GM12878 (cell line): Measurements from ENCODE around the gene RIPPLY3. TPM values are rescaled to one million over a fixed set of nuclear protein-coding genes. Genes with fewer than 3 reads are reported as not detected.

Source experiments
- ATAC-seq: fragments of 200-7000 bp; cut with Tn5 transposase; 3 replicates; pipeline ENCODE4 v1.9.1; 2020; ENCODE audit warnings: mild to moderate bottlenecking, moderate library complexity
- BruUV-seq: library from RNA; stranded (reverse); fragments of 400-500 nt; replicated peaks from 2 replicates; lab custom pipeline; 2021; lab: Mats Ljungman, UMichigan
- CTCF ChIA-PET: fragments of 300-600 bp; sonication (Branson Sonifier 250); formaldehyde crosslinking; extraction: SDS; loops from one replicate; lab custom pipeline; 2021; ENCODE audit warnings: inconsistent platforms; lab: Yijun Ruan, JAX
- POLR2A ChIA-PET: fragments of 350-600 bp; formaldehyde crosslinking; extraction: SDS; loops from one replicate; lab custom pipeline; 2021; ENCODE audit warnings: inconsistent platforms; lab: Charles Lee
- RAD21 ChIA-PET: fragments of 300-600 bp; sonication (Branson Sonifier 250); formaldehyde crosslinking; loops from one replicate; lab custom pipeline; 2023; ENCODE audit warnings: antibody characterized with exemption; ENCODE audit not compliant: unreplicated experiment; lab: Charles Lee
- SMC1A ChIA-PET: fragments of 300-600 bp; sonication (Branson Sonifier 250); formaldehyde crosslinking; loops from one replicate; lab custom pipeline; 2023; ENCODE audit not compliant: unreplicated experiment, uncharacterized antibody; lab: Charles Lee
- DNase-seq: peaks from one replicate; pipeline ENCODE4 v3.0.0-alpha.2; 2011; ENCODE audit warnings: low read depth, low spot score
- FAIRE-seq: peaks from 3 replicates; lab custom pipeline; 2011; peaks lifted over from hg19 to GRCh38; lab: Jason Lieb, UNC
- H2AFZ ChIP-seq: 2 replicates; pipeline ENCODE4 v1.6.0; 2011; ENCODE audit warnings: low read depth, low read length, control low read depth; ENCODE audit not compliant: control insufficient read depth
- H3K27ac ChIP-seq: 2 replicates; pipeline ENCODE4 v1.5.1; 2011; ENCODE audit warnings: control low read depth; ENCODE audit not compliant: control insufficient read depth, insufficient read depth
- H3K27me3 ChIP-seq, 2 experiments: replicated peaks in 1 of 2; 2 replicates each; pipeline versions ENCODE4 v1.6.0 to v1.6.1; 2011; ENCODE audit warnings: low read length in 1 of 2; ENCODE audit not compliant: control insufficient read depth in 2 of 2, insufficient read depth in 2 of 2
- H3K36me3 ChIP-seq, 2 experiments: 2 replicates each; pipeline ENCODE4 v1.5.1; 2011; ENCODE audit warnings: low read length in 1 of 2; ENCODE audit not compliant: control insufficient read depth in 2 of 2, insufficient read depth in 2 of 2
- H3K4me1 ChIP-seq: 2 replicates; pipeline ENCODE4 v1.6.1; 2011; ENCODE audit warnings: mild to moderate bottlenecking, low read length, moderate library complexity, mixed read lengths; ENCODE audit not compliant: control insufficient read depth, insufficient read depth
- H3K4me2 ChIP-seq: 2 replicates; pipeline ENCODE4 v1.6.0; 2011; ENCODE audit warnings: control low read depth; ENCODE audit not compliant: control insufficient read depth, insufficient read depth
- H3K4me3 ChIP-seq: fragments of 200-600 bp; sonication (generic); 2 replicates; pipeline ENCODE4 v1.5.1; 2016
- H3K79me2 ChIP-seq: 2 replicates; pipeline ENCODE4 v1.6.0; 2011; ENCODE audit warnings: low read length; ENCODE audit not compliant: control insufficient read depth, insufficient read depth
- H3K9ac ChIP-seq: 2 replicates; pipeline ENCODE4 v1.8.0; 2011; ENCODE audit warnings: low read length, control low read depth, mixed read lengths; ENCODE audit not compliant: control insufficient read depth, insufficient read depth
- H3K9me3 ChIP-seq: replicated peaks from 3 replicates; pipeline ENCODE4 v1.5.1; 2011; ENCODE audit warnings: mild to moderate bottlenecking, low read length; ENCODE audit not compliant: control insufficient read depth, insufficient read depth
- H4K20me1 ChIP-seq: 2 replicates; pipeline ENCODE4 v1.6.0; 2011; ENCODE audit not compliant: control insufficient read depth, insufficient read depth
- WGBS: methylation state at CpG from one replicate; pipeline ENCODE4 v1.1.6; 2016; ENCODE audit warnings: low lambda C conversion rate; ENCODE audit not compliant: insufficient replicate concordance, insufficient coverage; ENCODE audit errors: missing lambda C conversion rate; 5-methylcytosine and 5-hydroxymethylcytosine counted together
- in situ Hi-C: fragments of 300-500 bp; cut with MboI; formaldehyde crosslinking; loops from 9 replicates; pipeline ENCODE4 v1.14.3; 2018; ENCODE audit warnings: mixed read lengths
- intact Hi-C: fragments of 100-400 bp; cut with micrococcal nuclease; formaldehyde crosslinking; loops from one replicate; pipeline ENCODE4 v1.14.2; 2022; ENCODE audit not compliant: unreplicated experiment
- polyA plus RNA-seq, 11 experiments: library from polyadenylated mRNA; depleted of rRNA in 4 of 11; unstranded in 6 of 11; stranded (reverse) in 5 of 11; fragments of >200 nt; fragmentation: Nextera tagmentation in 4 of 11; fragmentation: Illumina TruSeq in 1 of 11; extraction: Ambion mirVana in 4 of 11; extraction: Trizol in 1 of 11; gene quantifications; 1 replicate in 1 of 11; 2 replicates in 10 of 11; pipeline versions ENCODE4 v1.2.1 to v1.2.3, GENCODE V29; 2011 to 2016; ENCODE audit warnings: inconsistent platforms in 2 of 11, missing spikeins in 2 of 11, low read depth in 1 of 11
- total RNA-seq, 4 experiments: library from RNA; depleted of rRNA in 3 of 4; stranded (reverse); fragments of >200 nt in 3 of 4; fragmentation: Illumina TruSeq in 1 of 4; extraction: Trizol in 1 of 4; gene quantifications; 2 replicates each; pipeline versions ENCODE4 v1.2.1 to v1.2.3, GENCODE V29; 2013 to 2021
- TF ChIP-seq, protein P1 (sequence below): IDR thresholded peaks from 2 replicates; pipeline ENCODE4 v1.6.1; 2011; ENCODE audit warnings: low read depth, low read length, improper control_type of control experiment, borderline replicate concordance
- TF ChIP-seq, protein P2 (sequence below): fragments of 450-650 bp; IDR thresholded peaks from 2 replicates; pipeline ENCODE4 v1.6.1; 2016; ENCODE audit warnings: mild to moderate bottlenecking

Gene RIPPLY3
- total and polyA plus RNA-seq, 10 of the 15 experiments (the other 5 are each of a cell fraction or from before 2014, with no cell fraction given) = not detected

DNA sequence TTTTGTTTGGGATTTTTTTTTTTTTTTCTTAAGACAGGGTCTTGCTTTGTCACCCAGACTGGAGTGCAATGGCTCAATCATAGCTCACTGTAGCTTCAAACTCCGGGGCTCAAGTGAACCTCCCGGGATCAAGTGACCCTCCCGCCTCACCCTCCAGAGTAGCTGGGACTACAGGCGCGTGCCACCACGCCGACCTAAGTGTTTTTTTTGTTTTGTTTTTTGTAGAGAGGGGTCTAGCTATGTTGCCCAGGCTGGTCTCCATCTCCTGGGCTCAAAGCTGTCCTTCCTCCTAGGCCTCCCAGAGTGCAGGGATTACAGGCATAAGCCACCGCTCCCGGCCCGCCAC lies 40.8 kb upstream of the RIPPLY3 start:
- H3K79me2 ChIP-seq = peaks cover 2% of the 10 kb centered on the region; the same call in 1 of the 2 replicates
- SMC1A ChIA-PET = interaction anchor here (0.5 to 1.9 kb wide), 3 partner anchors 12 to 210 kb away, joined by 3 to 5 read pairs (median 4); no protein-coding TSS in a partner anchor
- WGBS = 48% methylated on average over 10 of the region's 10 CpGs
- DNase-seq = no peak
- TF ChIP-seq, protein P1, sequence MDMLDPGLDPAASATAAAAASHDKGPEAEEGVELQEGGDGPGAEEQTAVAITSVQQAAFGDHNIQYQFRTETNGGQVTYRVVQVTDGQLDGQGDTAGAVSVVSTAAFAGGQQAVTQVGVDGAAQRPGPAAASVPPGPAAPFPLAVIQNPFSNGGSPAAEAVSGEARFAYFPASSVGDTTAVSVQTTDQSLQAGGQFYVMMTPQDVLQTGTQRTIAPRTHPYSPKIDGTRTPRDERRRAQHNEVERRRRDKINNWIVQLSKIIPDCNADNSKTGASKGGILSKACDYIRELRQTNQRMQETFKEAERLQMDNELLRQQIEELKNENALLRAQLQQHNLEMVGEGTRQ = no peak
- TF ChIP-seq, protein P2, sequence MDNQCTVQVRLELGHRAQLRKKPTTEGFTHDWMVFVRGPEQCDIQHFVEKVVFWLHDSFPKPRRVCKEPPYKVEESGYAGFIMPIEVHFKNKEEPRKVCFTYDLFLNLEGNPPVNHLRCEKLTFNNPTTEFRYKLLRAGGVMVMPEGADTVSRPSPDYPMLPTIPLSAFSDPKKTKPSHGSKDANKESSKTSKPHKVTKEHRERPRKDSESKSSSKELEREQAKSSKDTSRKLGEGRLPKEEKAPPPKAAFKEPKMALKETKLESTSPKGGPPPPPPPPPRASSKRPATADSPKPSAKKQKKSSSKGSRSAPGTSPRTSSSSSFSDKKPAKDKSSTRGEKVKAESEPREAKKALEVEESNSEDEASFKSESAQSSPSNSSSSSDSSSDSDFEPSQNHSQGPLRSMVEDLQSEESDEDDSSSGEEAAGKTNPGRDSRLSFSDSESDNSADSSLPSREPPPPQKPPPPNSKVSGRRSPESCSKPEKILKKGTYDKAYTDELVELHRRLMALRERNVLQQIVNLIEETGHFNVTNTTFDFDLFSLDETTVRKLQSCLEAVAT = peak; percentile 81
- FAIRE-seq = no peak
- H3K9ac ChIP-seq = peak overlapping the region; percentile 57
- peak overlapping the region; percentile 68 for H2AFZ ChIP-seq
- CTCF ChIA-PET = interaction anchor here (0.6 to 3.5 kb wide), 11 partner anchors 11 to 461 kb away, joined by 3 to 22 read pairs (median 4); no protein-coding TSS in a partner anchor
- ATAC-seq = no peak; the same call in 2 of the 3 replicates
- in situ Hi-C loops (no loop called here), intact Hi-C loops (loop anchor here (10.0 kb wide), 1 partner anchor 289 kb away; no protein-coding TSS in a partner anchor)
- POLR2A ChIA-PET = interaction anchor here (0.6 to 1.2 kb wide), 3 partner anchors 17 to 297 kb away, joined by 3 to 5 read pairs (median 5); no protein-coding TSS in a partner anchor
- H4K20me1 ChIP-seq = no peaks in the 10 kb centered on the region
- RAD21 ChIA-PET = interaction anchor here (0.8 to 2.6 kb wide), 4 partner anchors 11 to 150 kb away, joined by 3 to 14 read pairs (median 4); no protein-coding TSS in a partner anchor
- H3K27ac ChIP-seq = peak overlapping the region; percentile 49
- peaks cover 15% of the 10 kb centered on the region for H3K4me1 ChIP-seq
- peak overlapping the region; percentile 93 for H3K4me2 ChIP-seq
- BruUV-seq = no TSS peak
- H3K36me3 ChIP-seq = no peaks in the 10 kb centered on the region
- H3K9me3 ChIP-seq = no peaks in the 10 kb centered on the region
- peak overlapping the region; percentile 88 for H3K4me3 ChIP-seq
- no peaks in the 10 kb centered on the region for H3K27me3 ChIP-seq
